HL-60 (cell line): ENCODE measurements around the gene PIGK.

Source experiments
- DNase-seq, 2 experiments: peaks; one replicate each; pipeline ENCODE4 v3.0.0-alpha.2; 2010 to 2020; ENCODE audit warnings: low read depth in 1 of 2, low spot score in 1 of 2
- H3K27ac ChIP-seq: fragments of 250-450 bp; sonication (Bioruptor Pico); replicated peaks from 2 replicates; pipeline ENCODE4 v1.5.1; 2020; ENCODE audit warnings: mild to moderate bottlenecking, moderate library complexity
- H3K27me3 ChIP-seq: fragments of 250-450 bp; sonication (Bioruptor Pico); 2 replicates; pipeline ENCODE4 v1.5.1; 2021; ENCODE audit warnings: mild to moderate bottlenecking, moderate library complexity; ENCODE audit not compliant: insufficient read depth, poor library complexity, severe bottlenecking
- H3K4me3 ChIP-seq: replicated peaks from 2 replicates; pipeline ENCODE4 v1.5.1; 2011; ENCODE audit warnings: mild to moderate bottlenecking, control low read depth, low read length; ENCODE audit not compliant: insufficient read depth
- GABPA ChIP-seq: IDR thresholded peaks from 2 replicates; pipeline ENCODE4 v1.6.1; 2012; ENCODE audit warnings: low read depth
- POLR2AphosphoS5 ChIP-seq: IDR thresholded peaks from 2 replicates; pipeline ENCODE4 v1.6.1; 2012; ENCODE audit warnings: low read depth
- SPI1 ChIP-seq: IDR thresholded peaks from 2 replicates; pipeline ENCODE4 v1.6.1; 2012; ENCODE audit warnings: low read depth, mild to moderate bottlenecking, borderline replicate concordance
- TF ChIP-seq, protein P1 (sequence below): IDR thresholded peaks from one replicate; pipeline ENCODE4 v1.5.1; 2011; ENCODE audit warnings: low read length, control low read depth, inconsistent platforms; ENCODE audit not compliant: insufficient read depth
- TF ChIP-seq, protein P2 (sequence below): IDR thresholded peaks from 2 replicates; pipeline ENCODE4 v1.6.1; 2012; ENCODE audit warnings: low read depth; ENCODE audit not compliant: insufficient replicate concordance

PIGK gene

DNA sequence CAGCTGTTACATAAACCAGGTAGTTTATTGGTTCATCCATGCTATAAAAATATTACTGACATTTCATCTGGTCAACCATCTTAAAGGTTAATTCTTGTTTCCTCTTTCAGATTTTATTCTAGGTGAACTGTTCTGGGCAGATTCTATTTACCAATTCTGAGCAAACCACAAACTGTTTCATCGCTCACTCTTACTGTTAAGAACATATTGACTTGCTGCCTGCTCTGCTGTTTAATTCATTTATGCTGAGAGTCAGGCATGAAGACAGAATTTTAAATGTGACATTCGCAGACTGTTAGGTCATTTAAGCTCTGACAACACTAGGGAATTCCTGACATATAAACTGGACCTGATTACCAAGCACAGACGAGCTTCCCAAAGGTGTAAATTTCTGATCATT, 98.3 kb downstream of the PIGK start:
- no peaks in the 10 kb centered on the region for H3K27me3 ChIP-seq
- DNase-seq = no peak
- no peak overlapping the region for H3K4me3 ChIP-seq
- no peak overlapping the region for H3K27ac ChIP-seq
- TF ChIP-seq, protein P1, sequence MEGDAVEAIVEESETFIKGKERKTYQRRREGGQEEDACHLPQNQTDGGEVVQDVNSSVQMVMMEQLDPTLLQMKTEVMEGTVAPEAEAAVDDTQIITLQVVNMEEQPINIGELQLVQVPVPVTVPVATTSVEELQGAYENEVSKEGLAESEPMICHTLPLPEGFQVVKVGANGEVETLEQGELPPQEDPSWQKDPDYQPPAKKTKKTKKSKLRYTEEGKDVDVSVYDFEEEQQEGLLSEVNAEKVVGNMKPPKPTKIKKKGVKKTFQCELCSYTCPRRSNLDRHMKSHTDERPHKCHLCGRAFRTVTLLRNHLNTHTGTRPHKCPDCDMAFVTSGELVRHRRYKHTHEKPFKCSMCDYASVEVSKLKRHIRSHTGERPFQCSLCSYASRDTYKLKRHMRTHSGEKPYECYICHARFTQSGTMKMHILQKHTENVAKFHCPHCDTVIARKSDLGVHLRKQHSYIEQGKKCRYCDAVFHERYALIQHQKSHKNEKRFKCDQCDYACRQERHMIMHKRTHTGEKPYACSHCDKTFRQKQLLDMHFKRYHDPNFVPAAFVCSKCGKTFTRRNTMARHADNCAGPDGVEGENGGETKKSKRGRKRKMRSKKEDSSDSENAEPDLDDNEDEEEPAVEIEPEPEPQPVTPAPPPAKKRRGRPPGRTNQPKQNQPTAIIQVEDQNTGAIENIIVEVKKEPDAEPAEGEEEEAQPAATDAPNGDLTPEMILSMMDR = no peak
- TF ChIP-seq SPI1 = no peak
- TF ChIP-seq POLR2AphosphoS5 = no peak
- no peak for TF ChIP-seq GABPA
- TF ChIP-seq, protein P2, sequence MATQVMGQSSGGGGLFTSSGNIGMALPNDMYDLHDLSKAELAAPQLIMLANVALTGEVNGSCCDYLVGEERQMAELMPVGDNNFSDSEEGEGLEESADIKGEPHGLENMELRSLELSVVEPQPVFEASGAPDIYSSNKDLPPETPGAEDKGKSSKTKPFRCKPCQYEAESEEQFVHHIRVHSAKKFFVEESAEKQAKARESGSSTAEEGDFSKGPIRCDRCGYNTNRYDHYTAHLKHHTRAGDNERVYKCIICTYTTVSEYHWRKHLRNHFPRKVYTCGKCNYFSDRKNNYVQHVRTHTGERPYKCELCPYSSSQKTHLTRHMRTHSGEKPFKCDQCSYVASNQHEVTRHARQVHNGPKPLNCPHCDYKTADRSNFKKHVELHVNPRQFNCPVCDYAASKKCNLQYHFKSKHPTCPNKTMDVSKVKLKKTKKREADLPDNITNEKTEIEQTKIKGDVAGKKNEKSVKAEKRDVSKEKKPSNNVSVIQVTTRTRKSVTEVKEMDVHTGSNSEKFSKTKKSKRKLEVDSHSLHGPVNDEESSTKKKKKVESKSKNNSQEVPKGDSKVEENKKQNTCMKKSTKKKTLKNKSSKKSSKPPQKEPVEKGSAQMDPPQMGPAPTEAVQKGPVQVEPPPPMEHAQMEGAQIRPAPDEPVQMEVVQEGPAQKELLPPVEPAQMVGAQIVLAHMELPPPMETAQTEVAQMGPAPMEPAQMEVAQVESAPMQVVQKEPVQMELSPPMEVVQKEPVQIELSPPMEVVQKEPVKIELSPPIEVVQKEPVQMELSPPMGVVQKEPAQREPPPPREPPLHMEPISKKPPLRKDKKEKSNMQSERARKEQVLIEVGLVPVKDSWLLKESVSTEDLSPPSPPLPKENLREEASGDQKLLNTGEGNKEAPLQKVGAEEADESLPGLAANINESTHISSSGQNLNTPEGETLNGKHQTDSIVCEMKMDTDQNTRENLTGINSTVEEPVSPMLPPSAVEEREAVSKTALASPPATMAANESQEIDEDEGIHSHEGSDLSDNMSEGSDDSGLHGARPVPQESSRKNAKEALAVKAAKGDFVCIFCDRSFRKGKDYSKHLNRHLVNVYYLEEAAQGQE = no peak

GRCh38 chr1:77118712-77119111, 100.5 kb downstream of the PIGK start:
- H3K27ac ChIP-seq = no peak overlapping the region
- no peak for TF ChIP-seq GABPA
- TF ChIP-seq, protein P2 = no peak
- TF ChIP-seq, protein P1 = no peak
- TF ChIP-seq POLR2AphosphoS5 = no peak
- TF ChIP-seq SPI1 = no peak
- H3K4me3 ChIP-seq = no peak overlapping the region
- DNase-seq = no peak
- no peaks in the 10 kb centered on the region for H3K27me3 ChIP-seq

DNA sequence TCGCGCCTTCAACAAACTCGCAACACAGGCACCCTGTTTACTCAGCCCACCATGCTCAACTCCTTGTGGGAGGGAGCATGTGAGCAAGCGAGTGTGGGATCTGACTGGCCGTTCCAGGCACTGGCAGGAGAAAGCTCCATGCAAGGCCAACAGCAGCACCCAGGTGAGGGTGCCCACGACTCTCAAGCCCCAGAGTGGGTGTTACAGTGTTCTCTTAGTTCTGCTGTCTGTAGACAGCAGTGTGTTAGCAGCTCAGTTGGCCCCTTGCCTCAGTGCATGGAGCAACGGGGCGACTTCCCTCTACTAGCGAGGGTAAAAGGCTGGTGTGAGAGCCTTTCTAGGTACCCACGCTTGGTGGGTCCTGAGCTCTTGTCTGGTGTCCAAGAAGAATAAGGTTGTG, 114.6 kb downstream of the PIGK start:
- no peaks in the 10 kb centered on the region for H3K27me3 ChIP-seq
- no peak for DNase-seq

More for the DNA sequence above, 114.6 kb downstream of the PIGK start:
- no peak overlapping the region for H3K4me3 ChIP-seq
- H3K27ac ChIP-seq = no peak overlapping the region
- TF ChIP-seq GABPA (no peak), SPI1 (no peak), POLR2AphosphoS5 (no peak)
- TF ChIP-seq, protein P1 = no peak
- TF ChIP-seq, protein P2 = no peak
